Mesendoderm (in vitro differentiated cells): ENCODE measurements around the gene NOTUM.
"Not testable (repeated sequence)": the region's sequence is repeated elsewhere in the genome, so short reads cannot be mapped to it uniquely, and the experiment has no call there.

Experiments used
- DNase-seq: peaks from one replicate; pipeline ENCODE4 v3.0.0; 2013
- H2AK5ac ChIP-seq: 2 replicates; pipeline ENCODE4 v1.6.1; 2013; ENCODE audit warnings: low read length, inconsistent platforms
- H2BK120ac ChIP-seq: 2 replicates; pipeline ENCODE4 v1.6.1; 2013; ENCODE audit warnings: low read depth, mild to moderate bottlenecking, low read length, moderate library complexity, mixed read lengths
- H2BK15ac ChIP-seq: replicated peaks from 2 replicates; pipeline ENCODE4 v1.6.1; 2013; ENCODE audit warnings: low read depth, mild to moderate bottlenecking, moderate library complexity
- H2BK5ac ChIP-seq: 2 replicates; pipeline ENCODE4 v1.6.1; 2013; ENCODE audit warnings: low read length, inconsistent platforms
- H3K18ac ChIP-seq: 2 replicates; pipeline ENCODE4 v1.6.1; 2013; ENCODE audit warnings: mild to moderate bottlenecking, low read length, mixed read lengths
- H3K23ac ChIP-seq: one replicate; pipeline ENCODE4 v1.6.1; 2013; ENCODE audit warnings: low read length
- H3K27ac ChIP-seq: 2 replicates; pipeline ENCODE4 v1.5.1; 2013; ENCODE audit warnings: low read depth, mild to moderate bottlenecking, inconsistent platforms, low read length, moderate library complexity
- H3K27me3 ChIP-seq: 2 replicates; pipeline ENCODE4 v1.6.1; 2013; ENCODE audit warnings: low read length, control low read depth, mild to moderate bottlenecking, inconsistent platforms; ENCODE audit not compliant: insufficient read depth, poor library complexity
- H3K36me3 ChIP-seq: 2 replicates; pipeline ENCODE4 v1.6.1; 2013; ENCODE audit warnings: low read length, inconsistent platforms; ENCODE audit not compliant: control insufficient read depth, insufficient read depth
- H3K4ac ChIP-seq: one replicate; pipeline ENCODE4 v1.6.1; 2013; ENCODE audit warnings: low read depth, mild to moderate bottlenecking, low read length, moderate library complexity
- H3K4me1 ChIP-seq: 2 replicates; pipeline ENCODE4 v1.6.1; 2013; ENCODE audit warnings: low read depth, low read length, inconsistent platforms; ENCODE audit not compliant: control insufficient read depth
- H3K4me2 ChIP-seq: 2 replicates; pipeline ENCODE4 v1.6.1; 2013; ENCODE audit warnings: low read length
- H3K4me3 ChIP-seq: 2 replicates; pipeline ENCODE4 v1.5.1; 2013; ENCODE audit warnings: mild to moderate bottlenecking, low read length
- H3K56ac ChIP-seq: one replicate; pipeline ENCODE4 v1.6.1; 2013; ENCODE audit warnings: low read length
- H3K79me1 ChIP-seq: 2 replicates; pipeline ENCODE4 v1.6.1; 2013; ENCODE audit warnings: low read length, inconsistent platforms
- H3K79me2 ChIP-seq: 2 replicates; pipeline ENCODE4 v1.6.1; 2013; ENCODE audit warnings: mild to moderate bottlenecking, low read length; ENCODE audit not compliant: control insufficient read depth, insufficient read depth
- H3K9ac ChIP-seq: 2 replicates; pipeline ENCODE4 v1.6.1; 2013; ENCODE audit warnings: low read length, inconsistent platforms
- H4K5ac ChIP-seq: one replicate; pipeline ENCODE4 v1.6.1; 2013; ENCODE audit warnings: low read length
- H4K8ac ChIP-seq: one replicate; pipeline ENCODE4 v1.6.1; 2013; ENCODE audit warnings: low read depth, mild to moderate bottlenecking, control low read depth, low read length, moderate library complexity
- whole genome bisulfite sequencing: extraction: QIAGEN DNeasy Blood & Tissue Kit; methylation state at CpG from one replicate; pipeline ENCODE4 v1.1.7; 2013; ENCODE audit warnings: low lambda C conversion rate, missing lambda C conversion rate; ENCODE audit not compliant: insufficient coverage; ENCODE audit errors: extremely low coverage; 5-methylcytosine and 5-hydroxymethylcytosine counted together

NOTUM gene

GRCh38 chr17:81920612-81921536, 40.1 kb downstream of the NOTUM start:
- DNase-seq = no peak
- H3K23ac ChIP-seq = no peak overlapping the region

DNA sequence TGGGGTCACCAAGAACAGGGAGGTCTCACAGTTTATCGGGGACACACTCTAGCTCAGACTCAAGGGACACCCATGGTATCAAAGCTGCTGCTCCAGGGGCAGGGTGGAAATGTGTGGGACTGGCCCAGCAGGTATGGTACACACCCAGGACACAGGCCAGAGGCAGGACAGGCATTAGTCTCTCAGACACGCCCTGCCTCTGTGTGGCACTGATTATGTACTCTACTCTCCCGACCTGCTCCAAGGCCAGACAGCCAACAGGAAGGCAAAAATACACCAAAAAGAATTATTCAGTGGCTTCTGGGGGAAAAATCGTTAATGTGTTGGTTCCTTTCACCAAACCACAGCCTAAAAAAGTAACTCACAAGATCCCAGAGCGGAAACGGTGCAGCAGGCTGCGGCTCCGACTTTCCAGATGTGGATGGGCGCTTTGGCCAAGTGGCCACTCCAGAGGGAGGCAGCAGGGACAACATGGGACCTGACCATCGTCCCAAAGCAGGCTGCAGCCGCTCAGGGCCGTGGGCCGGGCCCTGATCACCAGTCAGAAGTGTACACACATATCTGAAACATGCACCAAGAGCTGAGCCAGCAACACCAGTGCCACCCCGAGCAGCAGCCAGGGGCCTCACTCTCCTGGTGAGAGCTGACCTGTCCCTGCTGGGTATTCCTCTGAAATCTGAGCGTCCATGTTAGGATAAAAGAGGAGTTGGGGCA, 42.0 kb downstream of the NOTUM start:
- Histone ChIP-seq H2BK120ac (no peak overlapping the region), H2BK5ac (no peak overlapping the region), H3K4me1 (peaks cover 13% of the 10 kb centered on the region), H3K4me3 (no peak overlapping the region), H2BK15ac (no peak overlapping the region), H3K4me2 (no peak overlapping the region), H3K4ac (no peak overlapping the region), H3K9ac (no peak overlapping the region), H3K56ac (no peak overlapping the region), H3K18ac (no peak overlapping the region), H3K23ac (no peak overlapping the region), H3K36me3 (peaks cover 6% of the 10 kb centered on the region), H4K8ac (no peak overlapping the region), H3K27me3 (no peaks in the 10 kb centered on the region), H3K27ac (no peak overlapping the region), H4K5ac (no peak overlapping the region), H3K79me1 (peaks cover 35% of the 10 kb centered on the region), H3K79me2 (peaks cover 47% of the 10 kb centered on the region), H2AK5ac (no peak overlapping the region)
- no peak for DNase-seq
- no CpG with 5 or more reads among the region's 15 CpGs for WGBS

More at GRCh38 chr17:81920612-81921536, 40.1 kb downstream of the NOTUM start:
- H3K4ac ChIP-seq = no peak overlapping the region
- H4K5ac ChIP-seq = no peak overlapping the region
- no peak overlapping the region for H3K56ac ChIP-seq
- H3K4me2 ChIP-seq = no peak overlapping the region
- peaks cover 25% of the 10 kb centered on the region for H3K4me1 ChIP-seq
- H3K27ac ChIP-seq = no peak overlapping the region
- H3K27me3 ChIP-seq = no peaks in the 10 kb centered on the region
- no peak overlapping the region for H2BK120ac ChIP-seq
- H4K8ac ChIP-seq = no peak overlapping the region
- H3K9ac ChIP-seq = no peak overlapping the region
- H3K18ac ChIP-seq = no peak overlapping the region
- H3K79me1 ChIP-seq = peaks cover 35% of the 10 kb centered on the region
- no peak overlapping the region for H2BK5ac ChIP-seq
- peaks cover 6% of the 10 kb centered on the region for H3K36me3 ChIP-seq
- no CpG with 5 or more reads among the region's 33 CpGs for WGBS
- H2BK15ac ChIP-seq = no peak overlapping the region
- H2AK5ac ChIP-seq = no peak overlapping the region
- H3K79me2 ChIP-seq = peaks cover 61% of the 10 kb centered on the region
- no peak overlapping the region for H3K4me3 ChIP-seq

GRCh38 chr17:81918333-81918669, 42.7 kb downstream of the NOTUM start:
- H3K79me1 ChIP-seq = peaks cover 35% of the 10 kb centered on the region
- WGBS = no CpG with 5 or more reads among the region's 9 CpGs
- not testable (repeated sequence) for H2AK5ac ChIP-seq, DNase-seq, H3K4me2 ChIP-seq, H2BK5ac ChIP-seq, H3K27me3 ChIP-seq, H3K27ac ChIP-seq, H3K4me3 ChIP-seq, H3K9ac ChIP-seq, H3K4me1 ChIP-seq, H4K5ac ChIP-seq, H4K8ac ChIP-seq, H3K36me3 ChIP-seq, H3K18ac ChIP-seq, H3K23ac ChIP-seq, H3K56ac ChIP-seq, H2BK15ac ChIP-seq, H3K4ac ChIP-seq, H2BK120ac ChIP-seq
- H3K79me2 ChIP-seq = peaks cover 42% of the 10 kb centered on the region

DNA sequence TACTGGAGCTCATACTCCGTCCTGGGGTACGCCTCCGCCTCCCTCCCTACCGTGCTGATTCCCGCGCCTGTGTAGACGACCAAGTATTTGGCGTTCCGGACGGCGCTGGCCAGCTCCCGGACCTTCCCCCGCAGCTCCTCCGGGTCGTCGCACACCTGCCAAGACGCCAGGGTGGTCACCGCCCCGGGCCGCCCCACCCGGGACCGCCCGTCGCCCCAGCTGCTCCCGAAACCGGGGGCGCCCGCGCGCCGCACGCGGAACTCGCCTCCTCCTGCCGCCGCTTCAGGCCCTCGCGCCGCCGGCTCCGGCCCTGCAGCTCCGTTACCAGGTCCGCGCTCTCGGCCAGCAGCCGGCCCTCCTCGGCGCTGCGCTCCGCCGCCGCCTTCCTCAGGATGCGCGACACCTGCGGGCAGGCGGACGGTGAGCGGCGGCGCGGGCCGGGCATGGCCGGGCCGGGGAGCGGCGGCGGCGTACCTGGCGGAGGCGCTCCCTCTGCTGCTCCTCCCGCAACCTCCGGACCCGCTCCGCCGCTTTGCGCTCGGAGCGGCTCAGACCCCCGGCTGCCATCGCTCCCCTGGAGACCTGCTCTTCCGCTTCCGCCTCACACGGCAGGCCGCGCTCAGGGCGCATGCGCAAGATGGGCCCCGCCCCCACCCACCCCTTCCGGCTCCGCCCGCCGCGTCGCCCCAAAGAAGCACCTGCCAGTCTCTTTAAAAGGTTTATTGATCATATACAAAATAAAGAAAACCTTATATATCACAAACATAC, 43.2 kb downstream of the NOTUM start, which contains the start of gene SIRT7:
Gene SIRT7, minus strand, starts transcription at position 612 of the 768 bp plus-strand sequence. Its CDS starts 45 bp downstream, at position 567.
- WGBS = no CpG with 5 or more reads among the region's 94 CpGs
- Histone ChIP-seq H4K5ac (no peak within 1 kb of the TSS), H3K36me3 (peaks cover 12% of the 10 kb centered on the region)

DNA sequence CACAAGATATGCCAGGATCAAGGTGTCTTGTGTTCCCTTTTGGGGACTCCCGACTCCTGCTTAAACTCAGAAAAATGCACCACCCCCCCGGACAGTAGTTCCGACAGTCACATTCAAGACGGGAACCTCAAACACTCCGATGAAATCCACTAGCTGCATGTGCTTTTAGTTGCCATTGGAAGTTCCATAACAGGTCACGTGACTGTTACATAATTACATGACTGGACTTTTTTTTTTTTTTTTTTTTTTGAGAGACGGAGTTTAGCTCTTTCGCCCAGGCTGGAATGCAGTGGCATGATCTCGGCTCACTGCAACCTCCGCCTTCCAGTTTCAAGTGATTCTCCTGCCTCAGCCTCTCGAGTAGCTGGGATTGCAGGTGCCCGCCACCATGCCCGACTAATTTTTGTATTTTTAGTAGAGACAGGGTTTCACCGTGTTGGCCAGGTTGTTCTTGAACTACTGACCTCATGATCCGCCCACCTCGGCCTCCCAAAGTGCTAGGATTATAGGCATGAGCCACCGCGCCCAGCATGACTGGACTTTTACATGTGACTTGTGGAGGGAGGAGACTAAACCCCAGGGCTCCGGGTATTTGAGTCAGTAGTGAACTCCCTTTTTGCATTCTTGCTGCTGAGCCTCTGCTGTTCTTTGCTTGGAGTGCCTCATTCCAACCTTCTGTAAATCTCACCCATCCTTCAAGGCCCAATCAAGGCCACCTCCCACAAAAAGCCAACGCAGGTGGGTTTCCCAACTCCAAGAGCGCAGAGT, 44.6 kb downstream of the NOTUM start:
- no peaks in the 10 kb centered on the region for H3K27me3 ChIP-seq
- peaks cover 27% of the 10 kb centered on the region for H3K79me1 ChIP-seq
- H3K56ac ChIP-seq = peak overlapping the region; percentile 87
- H3K18ac ChIP-seq = no peak overlapping the region
- peaks cover 10% of the 10 kb centered on the region for H3K36me3 ChIP-seq
- no peak overlapping the region for H2BK5ac ChIP-seq
- peak overlapping the region; percentile 81 for H3K4me2 ChIP-seq
- DNase-seq = peak; percentile 48
- no peak overlapping the region for H4K5ac ChIP-seq
- H3K79me2 ChIP-seq = peaks cover 28% of the 10 kb centered on the region
- H3K9ac ChIP-seq = peak overlapping the region; percentile 87
- H3K4ac ChIP-seq = no peak overlapping the region
- no CpG with 5 or more reads among the region's 21 CpGs for WGBS
- H2BK15ac ChIP-seq = no peak overlapping the region
- no peak overlapping the region for H2BK120ac ChIP-seq
- H3K4me3 ChIP-seq = no peak overlapping the region
- no peak overlapping the region for H4K8ac ChIP-seq
- H3K27ac ChIP-seq = no peak overlapping the region
- H2AK5ac ChIP-seq = no peak overlapping the region
- peaks cover 5% of the 10 kb centered on the region for H3K4me1 ChIP-seq
- H3K23ac ChIP-seq = peak overlapping the region; percentile 15

More for the DNA sequence above, 43.2 kb downstream of the NOTUM start, which contains the start of gene SIRT7:
- Histone ChIP-seq H3K79me2 (peaks cover 39% of the 10 kb centered on the region), H2BK5ac (no peak within 1 kb of the TSS), H3K4me1 (peaks cover 6% of the 10 kb centered on the region), H3K27me3 (no peaks in the 10 kb centered on the region), H3K27ac (peak within 1 kb of the TSS; percentile 13), H2BK15ac (no peak within 1 kb of the TSS), H3K4me3 (peak within 1 kb of the TSS; percentile 75), H3K4me2 (peak within 1 kb of the TSS; percentile 81), H3K23ac (peak within 1 kb of the TSS; percentile 48), H3K9ac (peak within 1 kb of the TSS; percentile 87), H3K18ac (no peak within 1 kb of the TSS), H3K79me1 (peaks cover 33% of the 10 kb centered on the region), H4K8ac (no peak within 1 kb of the TSS), H3K4ac (no peak within 1 kb of the TSS), H2AK5ac (no peak within 1 kb of the TSS), H2BK120ac (no peak within 1 kb of the TSS), H3K56ac (peak within 1 kb of the TSS; percentile 87)
- peak; percentile 78 for DNase-seq
